ENCODE data around the gene ASZ1.
"Not testable (repeated sequence)": the region's sequence is repeated elsewhere in the genome, so short reads cannot be mapped to it uniquely, and the experiment has no call there.

The ASZ1 gene

GRCh38 chr7:117427258-117427701 lies at the start of gene ASZ1:
TSS of gene ASZ1 (minus strand) at chr7:117427493. CDS start at chr7:117427460, 33 bp downstream.
- DNase-seq, result no peak

GRCh38 chr7:117476557-117477215 lies 49.4 kb upstream of the ASZ1 start:
- DNase-seq, result no peak

- DNase-seq, result no peak
These were observed 45.0 kb upstream of the ASZ1 start for GRCh38 chr7:117472335-117472734.

- no peak for DNase-seq
These were observed 43.5 kb upstream of the ASZ1 start for GRCh38 chr7:117470777-117471176.

- DNase-seq, result no peak
These were observed 40.9 kb upstream of the ASZ1 start for GRCh38 chr7:117468174-117468573.

GRCh38 chr7:117460815-117461214 lies 33.5 kb upstream of the ASZ1 start:
- not testable (repeated sequence) for DNase-seq

GRCh38 chr7:117459735-117460134 lies 32.4 kb upstream of the ASZ1 start:
- DNase-seq, result no peak

GRCh38 chr7:117458977-117459583 lies 31.8 kb upstream of the ASZ1 start:
- no peak for DNase-seq

- DNase-seq, result no peak
These were observed 21.4 kb upstream of the ASZ1 start for GRCh38 chr7:117448655-117449054.

GRCh38 chr7:117446220-117446815 lies 19.0 kb upstream of the ASZ1 start:
- DNase-seq, result no peak

- no peak for DNase-seq
These were observed 17.9 kb upstream of the ASZ1 start for GRCh38 chr7:117445206-117445605.

GRCh38 chr7:117444646-117445045 lies 17.4 kb upstream of the ASZ1 start:
- no peak for DNase-seq

- no peak for DNase-seq
These were observed 8.3 kb upstream of the ASZ1 start for GRCh38 chr7:117435475-117436043.

GRCh38 chr7:117424090-117424829 lies 3.0 kb downstream of the ASZ1 start:
- no peak for DNase-seq

GRCh38 chr7:117414591-117414990 lies 12.7 kb downstream of the ASZ1 start:
- DNase-seq, result not testable (repeated sequence)

- no peak for DNase-seq
These were observed 14.2 kb downstream of the ASZ1 start for GRCh38 chr7:117412946-117413559.

- no peak for DNase-seq
These were observed 14.9 kb downstream of the ASZ1 start for GRCh38 chr7:117412390-117412789.

- DNase-seq, result no peak
These were observed 15.8 kb downstream of the ASZ1 start for GRCh38 chr7:117411539-117411938.

- no peak for DNase-seq
These were observed 18.5 kb downstream of the ASZ1 start for GRCh38 chr7:117408831-117409230.

- DNase-seq, result no peak
These were observed 21.8 kb downstream of the ASZ1 start for GRCh38 chr7:117405519-117405918.

- DNase-seq, result no peak
These were observed 23.6 kb downstream of the ASZ1 start for GRCh38 chr7:117403737-117404136.

GRCh38 chr7:117402109-117402508 lies 25.2 kb downstream of the ASZ1 start:
- no peak for DNase-seq

Data from stimulated activated CD4-positive, alpha-beta T cell treated with anti-CD3 and anti-CD28 coated beads, Interleukin-2, amount 100 ng/mL, for 24 hours (primary cell).